Peyer's patch (tissue), 4 donors: ENCODE results near the gene EXD3.

Experiments used
- POLR2A ChIP-seq, 2 donors: fragments of 450-650 bp; IDR thresholded peaks; one replicate each; pipeline ENCODE4 v1.5.1; 2017; ENCODE audit warnings: antibody characterized with exemption in 2 of 2, mild to moderate bottlenecking in 2 of 2, moderate library complexity in 2 of 2
- TF ChIP-seq, protein P1 (sequence below), 6 experiments: fragments of 450-650 bp in 4 of 6; fragments of 200-600 bp in 2 of 6; sonication (generic) in 1 of 6; IDR thresholded peaks; one replicate each; pipeline ENCODE4 v1.5.1; 2017 to 2019; ENCODE audit warnings: antibody characterized with exemption in 6 of 6, mild to moderate bottlenecking in 3 of 6, moderate library complexity in 1 of 6

DNA sequence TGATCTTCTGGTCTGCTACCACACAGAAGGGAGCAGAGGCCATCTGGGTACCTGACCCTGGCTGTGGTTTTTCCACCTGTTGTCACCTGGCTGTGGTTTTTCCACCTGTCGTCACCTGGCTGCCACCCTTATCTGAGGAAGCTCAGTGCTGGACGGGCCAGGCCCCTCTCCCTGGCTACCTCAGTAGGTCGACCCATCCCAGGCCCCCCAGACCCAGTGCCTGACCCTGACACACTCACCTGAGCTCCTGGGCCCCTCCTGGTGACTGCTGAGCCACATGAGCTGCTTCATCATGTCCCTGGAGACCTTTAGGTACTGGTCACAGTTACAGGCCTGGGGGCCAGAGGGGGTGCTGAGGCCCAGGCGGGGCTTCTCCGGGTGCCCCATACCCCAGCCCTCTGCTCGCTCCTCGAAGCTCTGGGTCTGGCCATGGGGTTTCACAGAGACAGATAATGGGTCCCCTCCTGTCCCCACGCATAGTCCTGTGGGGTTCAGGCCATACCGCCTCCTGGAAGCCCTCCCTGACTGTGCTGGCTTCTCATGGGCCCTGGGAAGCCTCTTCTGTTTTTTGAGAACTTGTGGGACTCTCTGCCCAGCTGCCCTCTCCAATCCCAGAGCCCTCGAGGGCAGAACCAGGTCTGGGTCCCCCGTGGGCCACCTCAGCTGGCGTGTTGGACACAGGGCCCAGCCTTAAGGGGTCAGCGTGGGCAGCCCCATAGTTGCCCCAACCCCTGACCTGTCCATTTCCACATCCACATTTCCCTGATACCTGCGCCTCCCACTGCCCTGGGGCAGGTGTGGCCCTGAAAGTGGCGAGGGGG lies 113.4 kb downstream of the EXD3 start:
- TF ChIP-seq, protein P1, sequence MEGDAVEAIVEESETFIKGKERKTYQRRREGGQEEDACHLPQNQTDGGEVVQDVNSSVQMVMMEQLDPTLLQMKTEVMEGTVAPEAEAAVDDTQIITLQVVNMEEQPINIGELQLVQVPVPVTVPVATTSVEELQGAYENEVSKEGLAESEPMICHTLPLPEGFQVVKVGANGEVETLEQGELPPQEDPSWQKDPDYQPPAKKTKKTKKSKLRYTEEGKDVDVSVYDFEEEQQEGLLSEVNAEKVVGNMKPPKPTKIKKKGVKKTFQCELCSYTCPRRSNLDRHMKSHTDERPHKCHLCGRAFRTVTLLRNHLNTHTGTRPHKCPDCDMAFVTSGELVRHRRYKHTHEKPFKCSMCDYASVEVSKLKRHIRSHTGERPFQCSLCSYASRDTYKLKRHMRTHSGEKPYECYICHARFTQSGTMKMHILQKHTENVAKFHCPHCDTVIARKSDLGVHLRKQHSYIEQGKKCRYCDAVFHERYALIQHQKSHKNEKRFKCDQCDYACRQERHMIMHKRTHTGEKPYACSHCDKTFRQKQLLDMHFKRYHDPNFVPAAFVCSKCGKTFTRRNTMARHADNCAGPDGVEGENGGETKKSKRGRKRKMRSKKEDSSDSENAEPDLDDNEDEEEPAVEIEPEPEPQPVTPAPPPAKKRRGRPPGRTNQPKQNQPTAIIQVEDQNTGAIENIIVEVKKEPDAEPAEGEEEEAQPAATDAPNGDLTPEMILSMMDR (IDR thresholded peaks at IDR 0.05): no peak
- no peak for TF ChIP-seq POLR2A (IDR thresholded peaks at IDR 0.05)
